RWPE2 (cell line): ENCODE data around the gene SLC25A1.

Experiments used
- ATAC-seq: fragments of 200-7000 bp; cut with Tn5 transposase; 3 replicates; pipeline ENCODE4 v1.9.1; 2021; ENCODE audit warnings: low read depth
- DNase-seq: peaks from one replicate; pipeline ENCODE4 v3.0.0-alpha.2; 2020; ENCODE audit warnings: low spot score
- H3K27ac ChIP-seq: fragments of 450-650 bp; 2 replicates; pipeline ENCODE4 v1.5.1; 2017; ENCODE audit warnings: mild to moderate bottlenecking; ENCODE audit not compliant: poor library complexity, severe bottlenecking
- H3K27me3 ChIP-seq: fragments of 250-450 bp; sonication (Bioruptor Pico); 2 replicates; pipeline ENCODE4 v1.5.1; 2021; ENCODE audit warnings: mild to moderate bottlenecking, moderate library complexity; ENCODE audit not compliant: insufficient read depth, poor library complexity, severe bottlenecking
- H3K36me3 ChIP-seq: fragments of 250-450 bp; sonication (Bioruptor Pico); 2 replicates; pipeline ENCODE4 v1.5.1; 2020; ENCODE audit warnings: low read depth, mild to moderate bottlenecking, moderate library complexity
- H3K4me1 ChIP-seq: fragments of 250-450 bp; sonication (Bioruptor Pico); 2 replicates; pipeline ENCODE4 v1.5.1; 2021; ENCODE audit warnings: mild to moderate bottlenecking, moderate library complexity; ENCODE audit not compliant: insufficient read depth, poor library complexity, severe bottlenecking
- H3K4me3 ChIP-seq: fragments of 250-450 bp; sonication (Bioruptor Pico); 2 replicates; pipeline ENCODE4 v1.5.1; 2021; ENCODE audit warnings: mild to moderate bottlenecking, moderate library complexity; ENCODE audit not compliant: severe bottlenecking
- H3K9me3 ChIP-seq: fragments of 250-450 bp; sonication (Bioruptor Pico); 2 replicates; pipeline ENCODE4 v1.5.1; 2021; ENCODE audit warnings: mild to moderate bottlenecking, moderate library complexity; ENCODE audit not compliant: severe bottlenecking
- CTCF ChIP-seq: fragments of 450-650 bp; IDR thresholded peaks from one replicate; pipeline ENCODE4 v1.5.1; 2017; ENCODE audit warnings: mild to moderate bottlenecking, moderate library complexity; ENCODE audit not compliant: poor library complexity, severe bottlenecking

SLC25A1 gene

GRCh38 chr22:19172213-19173046 lies 6.1 kb downstream of the SLC25A1 start:
- peak overlapping the region; percentile 87 for H3K4me3 ChIP-seq
- no peak for ATAC-seq

GRCh38 chr22:19169947-19170318 lies 8.6 kb downstream of the SLC25A1 start:
- ATAC-seq = no peak
- H3K27ac ChIP-seq = no peak overlapping the region
- peak overlapping the region; percentile 11 for H3K4me3 ChIP-seq
- no peaks in the 10 kb centered on the region for H3K9me3 ChIP-seq
- no peak for DNase-seq
- H3K36me3 ChIP-seq = no peaks in the 10 kb centered on the region; the same call in 1 of the 2 replicates
- TF ChIP-seq CTCF = no peak
- peaks cover 37% of the 10 kb centered on the region for H3K27me3 ChIP-seq
- peaks cover 17% of the 10 kb centered on the region for H3K4me1 ChIP-seq

More at GRCh38 chr22:19172213-19173046, 6.1 kb downstream of the SLC25A1 start:
- H3K27ac ChIP-seq = peak overlapping the region; percentile 75
- H3K9me3 ChIP-seq = no peaks in the 10 kb centered on the region
- no peak for DNase-seq
- H3K36me3 ChIP-seq = peaks cover 21% of the 10 kb centered on the region
- H3K4me1 ChIP-seq = peaks cover 18% of the 10 kb centered on the region
- no peak for TF ChIP-seq CTCF
- peaks cover 27% of the 10 kb centered on the region for H3K27me3 ChIP-seq

GRCh38 chr22:19169002-19169946 lies 9.3 kb downstream of the SLC25A1 start:
- Histone ChIP-seq H3K27me3 (peaks cover 37% of the 10 kb centered on the region), H3K4me1 (peaks cover 10% of the 10 kb centered on the region), H3K4me3 (peak overlapping the region; percentile 11), H3K36me3 (no peaks in the 10 kb centered on the region), H3K27ac (no peak overlapping the region), H3K9me3 (no peaks in the 10 kb centered on the region)
- no peak for DNase-seq
- ATAC-seq = no peak
- TF ChIP-seq CTCF = no peak

- ATAC-seq (no peak), DNase-seq (no peak)
- H3K4me3 ChIP-seq = no peak overlapping the region
- no peak for TF ChIP-seq CTCF
- no peaks in the 10 kb centered on the region for H3K36me3 ChIP-seq
- H3K9me3 ChIP-seq = no peaks in the 10 kb centered on the region
- peaks cover 37% of the 10 kb centered on the region for H3K27me3 ChIP-seq
- H3K4me1 ChIP-seq = peaks cover 5% of the 10 kb centered on the region
- no peak overlapping the region for H3K27ac ChIP-seq
Observed at GRCh38 chr22:19168088-19168890, 10.2 kb downstream of the SLC25A1 start.
